CD4-positive, alpha-beta T cell treated with Interleukin-15 for 4 hours (primary cell): ENCODE measurements around the gene GALNT18.

Experiments used
- DNase-seq: peaks from one replicate; pipeline ENCODE4 v3.0.0-alpha.2; 2020; ENCODE audit warnings: low spot score

The GALNT18 gene

DNA sequence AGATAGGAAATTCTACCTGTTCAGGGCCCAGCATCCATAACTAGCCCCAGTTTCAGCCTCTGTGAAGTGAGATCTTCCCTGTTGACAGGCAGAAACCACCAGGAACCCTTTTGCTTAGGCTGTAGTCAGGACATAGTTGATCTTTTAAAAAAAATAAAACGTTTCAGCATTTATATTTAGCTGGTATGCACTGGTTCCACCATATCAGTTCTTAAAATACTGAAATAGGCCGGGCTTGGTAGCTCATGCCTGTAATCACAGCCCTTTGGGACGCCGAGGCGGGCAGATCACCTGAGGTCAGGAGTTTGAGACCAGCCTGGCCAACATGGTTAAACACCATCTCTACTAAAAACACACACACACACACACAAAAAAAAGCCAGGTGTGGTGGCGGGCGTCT, 35.3 kb downstream of the GALNT18 start:
- no peak for DNase-seq

DNA sequence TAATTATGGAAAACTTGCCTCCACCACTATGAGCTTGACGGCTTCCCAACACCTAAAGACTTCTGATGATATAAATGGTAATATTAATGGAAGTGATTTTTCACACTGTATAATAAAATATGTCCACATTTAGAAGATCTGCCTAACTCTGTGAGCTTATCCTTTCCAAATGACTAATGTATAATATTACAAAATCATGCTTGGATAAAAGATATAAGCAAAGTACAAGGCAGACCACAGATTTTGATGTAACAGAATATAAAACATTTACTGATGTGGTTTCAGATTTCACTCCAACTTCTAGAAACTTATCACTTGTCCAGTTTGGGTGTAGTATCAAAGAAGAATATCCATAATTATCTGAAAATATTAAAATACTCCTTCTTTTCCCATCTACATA, 36.9 kb downstream of the GALNT18 start:
- no peak for DNase-seq

DNA sequence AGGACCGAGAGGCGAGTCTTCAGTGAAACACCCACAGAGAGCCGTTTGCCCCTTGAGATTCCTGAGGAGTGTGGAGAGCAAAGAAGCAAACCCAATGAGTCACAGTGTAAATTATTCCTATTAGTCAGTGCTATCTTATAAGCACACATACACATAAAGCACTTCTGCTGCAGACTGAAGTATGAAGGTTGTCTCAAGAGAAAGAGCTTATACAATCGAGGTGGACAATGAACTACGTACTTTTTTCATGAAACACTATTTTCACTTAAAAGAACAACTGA, 37.3 kb downstream of the GALNT18 start:
- no peak for DNase-seq

DNA sequence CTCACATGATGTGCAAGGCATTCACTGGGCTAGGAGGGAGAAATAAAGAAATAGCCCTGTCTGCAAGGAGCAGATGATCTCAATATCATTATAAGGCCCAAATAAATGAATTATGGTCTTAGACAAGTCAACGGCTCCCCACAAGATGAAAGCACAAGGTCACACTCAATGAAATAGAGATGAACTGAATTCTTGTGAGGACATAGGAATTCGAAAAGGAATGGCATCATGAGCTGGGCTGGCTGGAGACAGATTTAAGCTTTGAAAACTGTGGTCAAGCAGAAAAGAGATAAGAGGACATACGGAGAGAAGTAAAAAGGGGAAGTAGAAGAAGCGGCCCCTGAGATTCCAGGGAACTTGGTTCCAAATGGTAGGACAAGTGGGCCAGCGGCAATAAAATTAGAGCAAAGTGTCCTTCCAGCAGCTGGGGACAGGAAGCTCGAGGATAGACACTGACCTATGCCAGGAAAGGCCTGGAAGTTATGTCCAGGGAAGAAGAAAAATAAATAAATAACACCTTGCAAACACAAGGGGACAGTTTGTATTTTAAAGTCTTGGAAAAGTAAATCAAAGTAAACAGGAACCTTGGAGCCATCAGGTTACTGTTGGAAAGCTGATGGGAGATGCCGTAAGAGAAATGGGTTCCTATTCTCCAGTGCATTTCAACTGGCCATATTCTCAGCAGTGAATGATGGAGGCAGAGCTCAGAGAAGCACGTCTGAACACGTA, 37.8 kb downstream of the GALNT18 start:
- no peak for DNase-seq

DNA sequence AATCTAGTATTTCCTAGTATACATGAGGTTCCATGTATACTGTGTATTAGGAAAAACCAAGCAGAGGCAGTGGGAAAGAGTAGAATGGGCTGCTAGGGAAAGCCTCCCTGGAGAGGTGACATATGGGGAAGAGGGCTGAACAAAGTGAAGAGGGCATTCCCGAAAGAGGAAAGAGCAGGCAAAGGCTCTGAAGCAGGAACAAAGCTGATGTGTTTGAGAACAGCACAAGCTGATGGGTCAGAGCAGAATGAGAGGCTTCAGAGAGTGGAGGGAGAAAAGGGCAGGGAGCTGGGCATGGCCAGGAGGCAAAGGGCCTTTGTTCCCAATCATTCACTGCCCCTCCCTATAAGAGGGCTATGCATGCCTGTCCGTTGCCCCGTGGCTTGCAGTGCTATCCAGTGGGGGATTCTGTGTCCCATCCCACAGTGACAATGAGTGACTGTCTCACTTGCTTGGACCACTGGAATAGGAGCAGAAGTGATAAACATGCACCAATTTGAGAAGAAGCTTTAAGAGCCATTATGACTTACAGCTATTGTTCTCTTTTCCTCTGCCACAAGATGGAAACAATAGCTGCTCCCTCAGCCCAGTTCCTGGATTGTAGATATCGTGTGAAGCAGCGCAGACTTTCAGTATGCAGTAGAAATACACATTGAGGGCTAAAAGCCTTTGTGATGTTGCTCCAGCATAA, 39.6 kb downstream of the GALNT18 start:
- DNase-seq: no peak

DNA sequence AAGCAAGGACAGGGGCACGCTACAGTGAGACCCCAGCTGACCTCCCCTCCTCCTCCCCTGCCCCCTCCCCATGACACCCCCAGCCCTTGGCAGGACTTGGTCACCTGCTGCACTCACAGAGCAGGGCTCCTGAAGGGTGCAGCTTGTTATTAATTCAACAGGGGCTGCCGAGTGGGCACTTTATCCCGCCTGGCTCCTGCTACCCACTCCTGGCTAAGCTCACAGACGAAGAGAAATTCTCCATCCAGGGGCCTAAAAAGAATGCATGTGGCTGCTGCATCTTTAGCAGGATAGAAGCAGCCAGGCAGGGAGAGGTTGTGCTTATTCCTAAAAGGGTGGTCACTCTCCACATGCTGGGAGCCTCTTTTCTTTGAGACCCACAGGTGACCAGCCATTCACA, 40.3 kb downstream of the GALNT18 start:
- DNase-seq: no peak

DNA sequence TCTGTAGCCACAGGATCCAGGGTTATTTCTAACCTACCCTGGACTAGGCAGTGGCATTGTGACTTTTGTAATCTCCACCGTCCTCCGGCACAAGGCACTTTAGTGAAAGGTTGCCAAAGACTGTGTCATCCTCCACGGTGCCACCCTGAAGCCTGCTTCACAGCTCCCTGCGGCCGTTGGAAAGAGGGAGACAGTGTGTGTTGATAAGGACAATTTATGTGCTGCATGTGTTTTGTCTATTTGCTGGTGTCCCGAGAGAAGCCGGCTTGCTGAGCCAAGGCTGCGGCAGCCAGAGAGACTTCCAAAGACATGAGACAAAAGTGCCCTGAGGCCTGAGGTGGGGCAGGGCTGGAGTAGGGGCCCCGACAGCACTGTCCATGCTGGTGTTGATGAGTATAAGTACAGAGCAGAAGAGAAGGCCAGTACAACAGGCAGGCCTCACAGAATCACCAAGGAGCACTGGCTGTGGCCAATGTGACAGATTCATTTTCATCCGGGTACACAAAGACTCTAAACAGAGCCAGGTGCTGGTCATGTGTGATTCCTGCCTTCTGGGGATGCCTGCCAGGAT, 40.9 kb downstream of the GALNT18 start:
- no peak for DNase-seq

DNA sequence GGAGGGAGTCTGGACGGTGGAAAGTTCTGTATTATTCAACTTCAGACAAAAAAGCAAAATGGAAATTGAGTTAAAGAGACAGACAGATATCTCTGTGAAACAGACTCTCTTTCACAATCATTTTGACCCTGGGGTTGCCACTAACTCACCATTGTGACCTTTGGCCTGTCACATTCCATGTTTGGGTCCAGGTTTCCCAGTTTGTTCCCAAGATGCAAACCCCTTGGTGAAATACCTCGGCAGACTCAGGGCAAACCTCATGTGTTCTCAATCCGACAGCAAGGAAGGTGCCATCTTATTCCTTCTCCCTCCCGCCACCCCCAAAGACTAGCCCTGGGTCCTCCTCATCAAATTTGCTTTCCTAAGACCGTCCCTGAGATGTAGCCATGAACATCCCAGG, 41.8 kb downstream of the GALNT18 start:
- no peak for DNase-seq

DNA sequence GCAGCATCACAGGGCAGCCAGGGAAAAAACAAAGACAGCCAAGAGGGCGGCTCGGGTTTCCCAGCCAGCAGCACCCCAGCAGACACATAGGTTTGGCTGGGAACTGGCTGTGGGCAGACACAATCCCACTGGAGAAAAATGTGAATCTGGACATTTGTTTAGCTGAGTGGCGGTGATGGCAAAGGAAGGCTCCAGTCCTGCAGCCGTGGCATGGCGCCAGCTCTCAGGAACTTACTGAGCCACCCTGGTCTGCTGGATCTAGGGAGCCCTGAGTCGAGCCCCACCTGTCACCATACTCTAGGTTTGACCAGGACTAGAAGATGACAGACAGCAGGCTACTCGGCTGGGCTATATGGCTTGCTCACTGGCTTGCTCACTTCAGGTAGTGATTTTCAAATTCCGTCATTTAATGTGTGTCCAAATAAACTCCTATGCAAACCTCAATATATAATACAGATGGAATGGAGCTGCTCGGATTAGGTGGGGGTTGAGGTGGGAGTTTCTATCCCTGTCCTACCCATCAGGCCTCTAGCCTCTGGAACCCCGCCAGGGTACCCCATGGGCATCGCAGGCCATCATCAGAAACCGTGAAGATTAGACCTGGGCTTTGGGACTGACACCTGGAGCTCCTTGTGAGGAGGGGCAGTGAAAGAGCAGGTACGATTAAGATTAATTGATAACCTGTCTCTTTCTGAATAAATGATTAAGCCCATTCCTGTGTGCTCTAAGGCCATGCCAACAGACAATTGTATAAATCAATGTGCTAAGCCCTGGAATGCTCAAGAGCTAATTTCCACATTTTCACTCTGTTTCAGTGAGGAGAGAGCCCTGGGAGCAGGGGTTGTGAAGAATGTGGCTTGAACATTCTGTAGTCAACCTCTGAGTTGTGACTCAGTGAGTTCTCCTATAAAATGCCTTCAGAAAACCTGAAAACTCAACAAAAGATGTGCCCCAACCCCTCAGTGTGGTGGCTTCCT, 42.5 kb downstream of the GALNT18 start:
- DNase-seq: no peak

DNA sequence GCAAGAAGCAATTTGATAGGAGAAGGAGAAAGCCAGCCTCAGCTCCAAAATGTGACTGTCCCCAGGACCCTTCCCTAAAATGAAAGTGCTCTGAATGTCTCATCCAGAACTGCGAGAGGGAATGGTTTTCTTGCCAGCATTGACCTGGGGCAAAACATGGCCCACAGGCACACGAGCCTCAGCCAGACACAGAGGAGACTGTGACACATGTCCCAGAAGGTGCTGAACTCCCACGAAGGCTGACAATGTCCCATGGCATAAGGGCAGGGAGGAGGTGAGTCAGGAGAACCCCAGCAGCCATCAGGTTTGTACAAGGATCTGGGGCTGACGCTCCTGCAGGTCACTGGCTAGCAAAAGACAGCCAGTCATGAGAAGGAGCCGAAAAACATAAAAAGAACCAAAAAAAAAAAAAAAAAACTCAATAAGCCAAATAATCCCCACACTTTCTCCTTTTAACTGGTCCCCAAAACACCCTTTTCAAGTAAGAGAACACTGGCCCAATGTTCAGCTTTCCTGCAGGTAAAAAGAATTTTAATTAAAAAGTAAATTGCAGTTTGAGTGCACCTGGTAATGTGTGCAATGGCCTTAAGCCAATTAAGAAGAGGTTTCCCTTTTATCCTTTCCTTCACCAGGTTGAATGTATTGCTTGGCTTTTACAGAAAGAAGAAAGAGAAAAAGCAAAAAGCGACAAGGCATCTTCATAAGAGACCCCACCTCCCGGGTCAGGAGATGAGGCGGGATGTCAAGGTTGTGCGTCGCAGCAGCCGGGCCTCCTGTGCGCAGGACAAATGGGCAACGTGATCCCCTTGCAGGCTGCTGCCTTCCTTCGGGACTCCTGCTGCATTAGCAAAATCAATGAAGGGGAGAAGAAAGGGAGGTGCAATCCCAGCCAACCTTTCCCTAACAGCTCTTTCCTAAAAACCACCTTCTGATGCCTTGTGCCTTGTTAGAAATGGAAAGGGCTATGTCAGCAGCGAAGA, 43.6 kb downstream of the GALNT18 start:
- no peak for DNase-seq

DNA sequence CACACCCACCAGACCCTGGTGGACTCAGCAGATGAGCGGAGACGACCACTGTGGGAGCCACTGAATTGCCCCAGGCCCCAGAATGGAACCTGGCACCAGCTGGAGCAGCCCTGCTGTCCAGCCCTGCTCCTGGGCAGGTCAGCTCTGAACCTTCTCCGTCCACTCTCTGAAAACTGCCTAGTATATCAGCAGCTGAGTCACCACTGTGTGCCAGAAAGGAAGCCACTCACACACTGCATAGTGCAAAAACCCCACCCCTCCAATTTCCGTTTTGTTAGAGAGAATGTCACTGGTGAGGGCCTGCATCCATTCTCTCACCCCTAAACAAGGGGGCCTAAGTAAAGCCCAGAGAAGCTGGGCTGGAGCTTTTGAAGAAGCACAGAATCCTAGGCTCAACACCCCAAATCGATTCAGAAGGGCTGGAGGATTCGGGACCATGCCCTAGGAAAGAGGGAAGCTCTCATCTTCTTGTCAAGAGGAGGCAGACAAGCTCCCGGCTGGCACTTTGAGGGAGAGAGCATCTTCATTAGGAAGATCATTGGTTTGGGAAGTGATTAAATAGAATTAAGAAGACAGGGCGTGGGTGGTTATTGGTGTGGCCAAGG, 44.5 kb downstream of the GALNT18 start:
- DNase-seq: peak; percentile 3

DNA sequence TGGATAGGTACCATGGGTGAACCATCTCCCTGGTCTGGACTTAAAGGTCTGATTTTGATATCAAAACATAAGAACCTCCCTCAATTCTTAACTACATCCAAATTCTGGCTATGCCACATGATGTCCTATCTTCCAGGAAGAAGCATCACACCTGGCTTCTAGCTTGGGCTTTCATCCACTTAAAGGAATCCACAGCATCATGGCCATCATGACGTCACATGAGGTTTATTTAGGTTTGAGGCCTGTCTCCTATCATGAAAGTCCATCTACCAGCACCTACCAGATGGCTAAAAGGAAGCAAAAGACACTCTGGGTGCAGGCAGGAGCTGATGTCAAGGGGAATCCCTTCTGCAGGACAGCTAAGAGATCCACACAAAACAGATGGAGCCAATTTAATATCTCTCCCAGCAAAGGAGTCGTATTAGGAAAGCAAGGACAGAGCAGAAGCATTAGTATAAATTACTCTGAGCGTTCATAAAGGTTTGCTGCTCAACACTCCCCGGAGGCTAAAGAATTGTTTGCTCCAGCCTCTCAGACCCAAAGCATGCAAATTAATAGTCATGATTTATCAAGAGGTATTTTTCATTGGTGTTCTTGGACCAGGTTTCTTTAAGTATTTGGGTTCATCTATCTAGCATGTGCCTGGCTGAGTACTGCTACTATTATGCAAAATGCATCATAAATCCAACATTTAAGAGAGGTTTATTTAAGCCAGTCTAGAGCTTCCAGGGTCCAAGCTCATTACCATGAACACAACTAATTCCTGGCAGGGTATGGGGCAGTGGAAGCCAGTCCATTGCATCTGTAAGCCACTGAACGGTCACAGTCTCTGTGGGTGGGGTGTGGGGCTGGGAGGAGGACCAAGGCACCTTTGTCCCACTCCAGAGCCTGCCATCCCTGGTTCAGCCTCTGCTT, 47.2 kb downstream of the GALNT18 start:
- DNase-seq: no peak

DNA sequence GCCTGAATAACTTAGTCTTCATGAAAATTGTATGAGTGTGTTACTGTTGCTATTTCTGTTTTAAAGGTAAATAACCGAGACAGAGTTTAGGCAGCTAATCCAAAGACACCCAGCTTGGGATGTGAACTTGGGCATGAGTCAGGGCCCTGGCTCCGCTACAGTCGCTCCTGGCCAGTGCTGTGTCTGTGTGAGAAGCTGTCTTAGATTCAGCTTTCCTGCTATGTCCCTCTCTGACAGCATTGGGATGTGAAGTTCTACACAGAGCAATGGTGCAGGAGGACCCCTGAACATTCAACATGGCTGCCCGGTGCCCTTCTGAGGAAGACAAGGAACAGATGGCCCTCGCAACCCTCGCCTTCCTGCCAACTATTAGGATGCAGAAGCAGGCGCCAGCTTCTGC, 49.4 kb downstream of the GALNT18 start:
- no peak for DNase-seq

DNA sequence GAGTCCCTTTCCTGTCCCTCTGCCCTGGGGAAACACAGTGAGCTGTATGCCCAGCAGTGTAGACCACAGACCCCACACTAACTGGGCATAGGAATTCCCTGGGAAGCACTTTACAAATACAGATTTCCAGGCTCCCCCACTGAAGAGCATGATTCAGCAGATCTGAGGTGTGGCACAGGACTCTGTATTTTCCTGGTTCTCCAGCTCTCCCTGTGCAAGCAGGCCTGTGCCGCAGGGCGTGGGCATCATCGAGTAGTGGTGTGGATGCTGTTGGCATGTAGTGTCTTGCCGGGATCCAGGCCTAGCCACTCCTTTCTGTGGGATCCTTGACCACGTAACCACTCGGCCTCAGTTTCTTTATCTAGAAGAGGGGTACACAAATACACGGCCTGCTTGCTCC, 49.9 kb downstream of the GALNT18 start:
- no peak for DNase-seq

DNA sequence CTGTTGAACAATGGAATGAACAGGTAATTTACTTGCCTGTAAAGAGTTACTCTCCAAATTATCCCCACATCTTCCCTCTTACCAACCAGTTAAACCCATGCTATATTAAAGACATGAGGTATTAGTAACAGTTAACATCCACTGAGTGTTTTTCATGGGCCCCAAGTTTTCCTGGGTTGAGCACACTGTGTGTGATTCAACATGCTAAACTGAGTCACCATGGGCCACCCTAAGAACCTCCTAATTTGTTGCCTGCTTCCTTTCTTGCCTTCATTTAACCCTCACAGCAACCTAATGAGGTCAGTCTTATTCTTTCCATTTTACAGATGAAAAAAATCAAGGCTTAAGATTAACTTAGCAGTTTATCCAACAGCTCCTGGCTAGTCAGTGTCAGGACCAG, 51.0 kb downstream of the GALNT18 start:
- no peak for DNase-seq

DNA sequence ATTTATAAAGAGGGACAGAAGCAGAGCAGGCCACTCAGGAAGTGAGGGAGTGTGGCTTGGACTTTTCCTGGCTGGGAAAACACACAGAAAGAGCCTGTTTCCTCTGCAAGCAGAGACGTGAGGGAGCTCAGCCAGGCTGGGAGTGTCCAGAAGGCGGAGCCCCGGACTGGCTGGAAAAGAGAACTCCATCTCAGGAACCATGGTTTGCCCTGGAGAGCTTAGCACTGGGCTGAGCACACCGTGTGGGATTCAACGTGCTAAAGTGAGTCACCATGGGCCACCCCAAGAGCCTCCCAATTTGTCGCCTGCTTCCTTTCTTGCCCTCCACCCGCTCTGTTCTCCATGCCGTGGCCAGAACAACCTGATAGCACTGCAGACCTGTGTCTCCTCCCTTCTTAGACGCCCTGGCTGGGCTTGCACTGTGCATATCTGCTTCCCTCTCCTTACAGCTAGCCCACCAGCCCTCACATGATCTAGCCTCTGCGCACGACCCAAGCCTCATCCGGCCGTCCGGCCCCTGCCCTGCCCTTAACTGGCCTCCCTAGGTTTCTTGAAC, 51.8 kb downstream of the GALNT18 start:
- DNase-seq: no peak

DNA sequence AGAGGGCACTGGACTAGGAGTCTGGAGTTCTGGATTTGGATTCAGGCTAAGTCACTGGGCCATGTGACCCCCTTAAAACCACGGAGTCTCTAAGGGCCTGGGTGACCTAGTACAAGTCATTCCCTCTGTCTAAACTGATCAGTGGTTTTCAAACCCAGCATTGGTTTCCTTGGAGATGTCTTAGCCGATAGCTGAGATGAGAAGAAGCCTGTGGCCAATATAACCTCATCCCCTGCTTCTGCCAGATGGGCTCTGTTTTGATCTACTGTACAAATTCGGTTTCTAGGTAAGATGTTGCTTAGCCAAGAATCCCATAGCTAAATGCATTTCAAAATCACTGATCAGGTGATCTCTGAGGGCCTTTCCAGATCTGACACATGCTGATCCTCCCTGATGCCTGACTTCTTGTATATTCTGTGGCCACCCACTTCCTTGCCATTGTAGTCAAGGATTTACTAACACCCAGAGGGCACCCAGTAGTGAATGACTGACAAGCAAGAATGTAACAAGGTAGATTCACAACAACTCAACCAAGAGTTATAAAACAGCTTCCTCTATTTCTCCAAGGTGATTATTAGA, 53.1 kb downstream of the GALNT18 start:
- no peak for DNase-seq

DNA sequence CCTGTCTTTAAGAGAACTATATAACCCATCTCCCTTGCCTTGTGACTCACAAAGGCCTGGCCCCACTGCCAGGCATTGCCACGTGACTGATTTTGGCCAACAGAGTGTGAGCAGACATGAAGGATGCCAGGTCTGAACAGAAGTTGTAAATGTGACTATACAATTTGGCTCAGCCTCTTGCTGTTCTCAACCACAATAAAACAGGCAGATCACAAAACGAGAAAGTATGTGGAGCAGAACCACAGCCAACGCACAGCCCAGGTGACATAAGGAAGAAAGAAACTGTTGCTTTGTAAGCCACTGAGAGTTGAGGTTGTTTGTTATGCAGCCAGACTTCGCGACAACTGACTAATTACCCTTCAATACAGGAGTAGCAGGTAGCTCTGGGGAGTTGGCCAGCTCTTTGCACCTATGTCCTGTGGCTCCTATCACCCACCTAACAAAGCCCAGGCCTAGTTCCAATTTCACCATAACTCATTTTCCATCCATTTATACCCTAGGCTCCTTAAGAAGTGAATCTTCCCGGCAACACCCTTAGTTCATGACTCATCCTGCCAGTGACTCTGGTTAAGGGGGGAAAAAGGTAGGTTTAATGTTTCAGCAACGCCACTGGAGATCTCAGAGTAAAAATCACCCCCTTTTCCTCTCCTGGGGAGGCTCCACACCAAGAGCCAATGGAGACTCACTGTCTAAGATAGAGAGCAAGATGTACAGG, 53.7 kb downstream of the GALNT18 start:
- no peak for DNase-seq

DNA sequence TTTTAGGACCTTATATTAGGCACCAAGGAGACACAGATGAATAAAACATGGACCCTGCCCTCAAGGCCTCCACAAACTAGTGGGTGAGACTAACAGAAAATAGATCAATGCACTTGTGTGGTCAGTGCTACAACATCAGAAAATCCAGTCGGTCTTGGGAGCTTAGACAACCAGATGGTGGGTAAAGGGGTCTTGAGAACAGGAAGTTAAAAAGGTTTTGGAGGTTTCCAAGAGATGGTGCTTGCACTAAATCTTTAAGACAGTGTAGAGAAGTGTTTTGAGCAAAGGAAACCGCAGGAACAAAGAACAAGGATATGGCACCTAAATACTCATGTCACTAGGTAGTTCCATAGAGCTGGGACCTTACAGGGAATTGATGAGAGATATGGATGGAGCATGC, 56.2 kb downstream of the GALNT18 start:
- no peak for DNase-seq
